Stimulated activated CD4-positive, alpha-beta T cell treated with anti-CD3 and anti-CD28 coated beads, TNF-alpha, amount 100 ng/mL, for 1 hour (primary cell): ENCODE data around the gene GABPA.
"Not testable (repeated sequence)": the region's sequence is repeated elsewhere in the genome, so short reads cannot be mapped to it uniquely, and the experiment has no call there.

Experiments used
- DNase-seq, 3 donors: peaks; one replicate each; pipeline ENCODE4 v3.0.0-alpha.2; 2020; ENCODE audit warnings: low read depth in 3 of 3, low spot score in 1 of 3

The GABPA gene

DNA sequence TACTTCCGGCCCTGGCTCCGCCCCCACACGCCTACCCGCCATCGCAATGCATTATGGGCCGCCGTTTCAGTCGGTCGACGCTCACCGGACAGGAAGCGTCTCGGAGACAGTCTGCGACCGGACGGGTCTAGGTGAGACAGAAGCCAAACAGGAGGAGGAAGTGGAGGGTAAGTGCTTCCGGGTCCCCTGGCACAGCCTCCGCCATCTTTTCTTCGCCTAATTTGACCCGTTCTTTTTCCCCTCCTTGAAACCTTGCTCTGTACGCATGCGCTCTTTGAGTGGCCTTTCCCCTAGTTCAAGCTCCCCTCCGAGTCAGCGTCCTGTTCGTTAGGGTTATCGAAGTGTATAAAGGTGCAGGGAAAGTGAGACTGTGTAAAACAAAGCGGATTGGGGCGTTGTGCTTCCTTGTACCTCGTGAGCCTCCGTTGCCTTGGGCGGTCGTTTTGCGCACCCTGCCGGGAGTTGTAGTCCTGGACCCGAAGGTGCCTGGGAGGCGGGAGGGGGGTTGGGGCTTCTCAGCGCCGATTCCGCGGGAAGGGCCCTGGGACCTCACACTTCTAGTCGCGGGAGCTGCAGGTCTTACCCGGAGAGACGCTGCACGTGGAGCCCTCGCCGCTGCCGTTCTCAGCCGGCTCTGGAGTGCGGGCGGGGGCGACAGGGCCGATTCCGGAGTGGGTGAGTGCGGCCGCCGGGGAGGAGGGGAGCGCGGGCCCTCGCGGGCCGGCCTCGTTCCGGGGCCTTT, at the start of gene GABPA, which contains the start of gene ATP5PF:
TSS of gene GABPA (plus strand) at position 69 of the 742 bp plus-strand sequence. CDS start 6,627 bp downstream, outside the sequence.
TSS of gene ATP5PF (minus strand) at position 1 of the 742 bp plus-strand sequence. CDS start 5,110 bp downstream, outside the sequence.
- DNase-seq = peak; percentile 91 to 99 (median 97)

DNA sequence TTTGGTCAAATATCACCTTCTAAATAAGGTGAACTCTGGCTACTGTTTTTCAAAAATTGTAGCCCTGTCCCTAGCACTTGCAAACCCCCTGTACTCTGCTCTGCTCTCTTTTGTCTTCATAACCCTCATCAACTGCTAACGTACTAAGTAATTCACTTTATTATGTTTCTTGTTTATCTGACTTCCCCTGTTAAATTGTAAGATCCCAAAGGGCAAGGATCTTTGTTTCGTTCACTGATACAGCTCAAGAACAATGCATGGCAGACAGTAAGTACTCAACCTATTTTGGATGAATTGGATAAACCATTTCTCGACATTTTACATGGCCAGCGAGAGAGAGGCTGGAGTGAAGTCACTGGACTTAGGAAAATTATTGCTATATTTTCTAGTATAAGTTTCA, 47.0 kb upstream of the GABPA start:
- DNase-seq = no peak

DNA sequence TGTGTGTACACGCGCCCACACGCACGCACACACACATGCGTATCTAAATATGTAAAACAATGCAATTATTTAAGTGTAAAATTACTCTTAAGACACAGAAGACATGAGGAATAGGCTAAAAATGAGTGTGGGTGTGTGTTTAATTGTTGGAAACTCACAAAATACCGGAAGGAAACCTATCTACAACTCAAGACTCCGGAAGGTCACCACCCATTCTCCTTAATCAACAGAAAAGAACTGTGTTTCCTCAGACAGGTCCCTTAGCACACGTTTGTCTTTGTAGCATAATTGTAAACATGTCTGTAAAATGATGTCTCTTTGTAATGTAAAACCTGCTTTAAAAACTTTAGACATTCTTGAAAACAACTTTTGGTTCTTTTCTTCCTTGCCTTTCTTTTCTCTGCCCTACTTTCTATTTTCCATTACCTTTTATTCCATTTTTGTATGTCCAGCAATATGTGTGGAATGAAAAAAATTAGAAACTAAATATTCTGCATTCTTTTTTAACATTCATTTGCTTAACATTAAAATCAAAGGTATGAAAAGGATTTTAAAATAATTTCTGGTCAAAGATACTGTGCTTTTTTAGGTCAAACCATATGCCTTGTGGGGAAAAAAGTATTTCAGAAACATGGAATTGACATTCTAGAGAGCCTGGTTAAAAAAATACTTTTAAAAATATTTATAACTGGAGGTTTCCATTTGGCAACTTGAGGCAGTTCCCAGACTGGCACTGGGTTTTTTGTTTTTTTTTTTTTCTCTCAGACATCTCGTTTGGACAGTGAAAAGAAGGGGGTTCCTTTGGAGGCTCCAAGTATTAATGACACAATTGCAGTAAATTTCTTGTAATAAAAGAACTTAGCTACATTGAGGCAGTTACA, 46.3 kb upstream of the GABPA start:
- DNase-seq = no peak

DNA sequence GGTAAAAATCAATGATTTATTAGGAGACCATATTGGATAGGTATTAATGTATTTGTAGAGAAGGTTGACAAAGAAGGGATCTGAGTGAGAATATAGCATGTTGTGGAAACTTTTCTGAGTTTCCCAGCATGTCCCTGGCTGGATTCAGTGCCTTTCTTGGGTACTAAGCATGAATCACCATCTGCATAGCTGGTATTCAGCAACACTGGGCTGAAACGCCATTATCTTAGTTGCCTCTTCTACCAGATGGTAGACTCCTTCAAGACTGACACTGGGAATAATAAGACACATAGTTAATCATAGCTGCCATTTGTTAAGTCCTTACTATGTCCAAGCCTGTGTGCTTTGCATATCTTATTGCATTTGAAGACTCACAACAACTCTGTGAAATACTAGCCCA, 45.5 kb upstream of the GABPA start:
- no peak for DNase-seq

DNA sequence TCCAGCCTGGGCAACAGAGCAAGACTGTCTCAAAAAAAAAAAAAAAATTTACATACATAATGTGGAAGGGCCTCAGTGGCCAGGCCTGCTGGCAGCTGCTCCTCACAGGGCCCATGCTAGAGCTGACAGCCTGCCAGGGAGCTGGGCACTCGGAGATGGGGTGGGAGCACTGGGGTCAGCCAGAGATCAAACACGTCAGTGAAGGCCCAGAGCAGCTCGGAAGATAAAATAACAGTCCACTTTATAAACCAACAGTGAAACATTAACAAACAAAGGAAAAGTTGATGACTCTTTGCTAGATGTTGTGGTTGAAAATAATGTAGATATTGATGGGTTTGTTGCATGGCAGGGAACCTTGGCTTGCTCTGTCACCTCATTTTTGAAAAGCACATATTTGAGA, 42.8 kb upstream of the GABPA start:
- DNase-seq = no peak

DNA sequence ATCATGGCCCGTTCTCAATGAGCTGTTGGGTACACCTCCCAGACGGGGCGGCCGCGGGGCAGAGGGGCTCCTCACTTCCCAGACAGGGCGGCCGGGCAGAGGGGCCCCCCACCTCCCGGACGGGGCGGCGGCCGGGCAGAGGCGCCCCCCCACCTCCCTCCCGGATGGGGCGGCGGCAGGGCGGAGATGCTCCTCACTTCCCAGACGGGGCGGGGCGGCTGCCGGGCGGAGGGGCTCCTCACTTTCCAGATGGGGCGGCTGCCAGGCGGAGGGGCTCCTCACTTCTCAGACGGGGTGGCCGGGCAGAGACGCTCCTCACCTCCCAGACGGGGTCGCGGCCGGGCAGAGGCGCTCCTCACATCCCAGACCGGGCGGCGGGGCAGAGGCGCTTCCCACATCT, 39.3 kb upstream of the GABPA start:
- DNase-seq = not testable (repeated sequence)

DNA sequence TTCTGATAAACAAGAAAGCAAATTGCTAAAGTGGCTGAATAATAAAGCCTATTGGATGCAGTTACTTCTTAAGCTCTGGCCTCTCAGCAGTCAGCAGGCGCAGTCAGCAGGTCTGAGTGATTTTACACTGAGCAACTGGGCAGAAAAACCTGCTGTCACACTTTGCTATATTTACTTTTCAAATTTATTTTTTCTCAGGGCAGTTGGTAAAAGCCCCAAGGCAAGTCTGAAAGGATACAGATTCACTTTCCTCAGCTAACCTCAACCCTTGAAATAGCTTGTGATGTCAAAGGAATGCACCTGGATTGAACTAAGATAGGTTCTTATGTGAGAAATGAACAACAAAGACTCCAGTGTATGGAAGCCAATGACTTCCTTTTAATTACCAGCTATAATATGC, 34.0 kb upstream of the GABPA start:
- no peak for DNase-seq

DNA sequence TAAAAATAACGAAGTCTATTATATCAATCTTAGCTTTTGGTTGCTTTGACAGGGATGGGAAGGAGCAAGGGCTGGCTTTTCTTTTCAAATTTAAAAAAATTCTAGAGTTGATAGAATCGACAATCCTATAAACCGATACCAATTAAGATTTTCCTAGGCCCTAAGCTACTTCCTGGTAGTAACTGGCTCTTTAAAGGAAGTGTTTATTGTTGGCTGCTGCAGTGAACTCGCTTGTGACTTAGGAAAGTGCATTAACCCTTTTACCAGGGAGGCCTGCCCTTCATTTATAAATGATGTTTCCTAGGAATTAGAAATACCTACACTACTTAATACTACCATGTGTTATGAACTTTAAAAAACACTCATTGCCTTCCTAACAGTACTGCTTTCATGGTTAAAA, 33.2 kb upstream of the GABPA start:
- no peak for DNase-seq

DNA sequence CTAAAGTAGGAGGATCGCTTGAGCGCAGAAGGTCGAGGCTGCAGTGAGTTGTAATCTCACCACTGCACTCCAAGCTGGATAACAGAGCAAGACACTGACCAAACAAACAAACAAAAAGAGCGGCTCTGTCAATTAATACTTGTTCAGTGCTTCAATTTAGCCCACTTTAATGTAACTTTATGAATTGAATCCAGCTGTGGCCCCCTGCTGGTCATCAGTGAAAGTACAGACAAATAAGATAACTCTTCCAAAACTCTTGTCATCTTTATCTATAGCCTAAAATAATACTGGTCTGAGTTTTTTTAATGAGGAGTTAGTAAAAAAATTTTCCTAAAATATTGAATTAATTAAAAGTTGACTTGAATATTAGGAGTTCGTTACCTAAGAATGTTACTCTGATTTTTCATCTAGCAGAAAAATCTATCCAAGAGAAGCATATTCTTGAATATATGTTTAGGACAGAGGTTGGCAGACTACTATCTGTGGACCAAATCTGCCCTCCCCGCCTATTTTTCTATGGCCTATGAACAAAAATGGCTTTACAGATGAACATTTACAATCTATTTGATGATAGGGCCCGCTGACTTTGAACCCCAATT, 26.2 kb upstream of the GABPA start:
- DNase-seq = peak; percentile 5 to 19 (median 18)

DNA sequence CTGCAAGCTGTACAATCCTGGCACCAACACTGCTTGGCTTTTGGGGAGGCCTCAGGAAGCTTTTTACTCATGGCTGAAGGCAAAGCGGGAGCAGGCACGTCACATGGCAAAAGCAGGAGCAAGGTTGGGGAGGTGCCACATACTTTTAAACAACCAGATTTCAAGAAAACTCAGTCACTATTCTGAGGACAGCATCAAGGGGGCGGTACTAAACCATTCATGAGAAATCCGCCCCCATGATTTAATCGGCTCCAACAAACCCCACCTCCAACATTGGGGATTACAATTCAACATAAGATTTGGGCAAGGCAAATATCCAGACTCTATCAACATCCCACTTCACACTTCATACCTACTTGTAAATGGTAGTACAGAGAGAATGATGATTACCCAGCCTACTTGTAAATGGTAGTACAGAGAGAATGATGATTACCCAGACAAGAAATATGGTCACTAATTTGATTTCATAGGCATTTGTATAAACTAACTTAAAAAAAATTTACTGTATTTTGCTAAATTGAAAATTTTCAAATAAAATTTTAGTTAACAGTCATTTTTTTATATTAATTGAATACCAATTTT, 25.0 kb upstream of the GABPA start:
- no peak for DNase-seq

DNA sequence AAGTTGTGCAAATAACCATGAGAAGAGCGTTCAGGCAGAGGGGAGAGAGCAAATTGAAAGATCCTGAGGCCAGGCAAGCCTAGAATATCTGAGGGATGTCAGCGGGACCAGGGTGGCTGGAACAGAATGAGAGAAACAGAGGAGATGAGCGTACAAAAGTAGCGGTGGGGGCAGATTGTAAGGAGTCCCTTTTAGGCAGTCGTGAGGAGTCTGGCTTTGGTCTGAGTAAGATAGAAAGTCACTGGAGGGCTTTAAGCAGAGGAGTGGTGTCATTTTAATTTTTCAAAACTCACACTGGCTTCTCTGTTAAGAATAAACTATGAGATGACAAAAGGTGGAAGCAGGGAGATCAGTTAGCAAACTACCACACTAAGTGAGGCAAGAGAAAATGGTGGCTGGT, 24.2 kb upstream of the GABPA start:
- no peak for DNase-seq

DNA sequence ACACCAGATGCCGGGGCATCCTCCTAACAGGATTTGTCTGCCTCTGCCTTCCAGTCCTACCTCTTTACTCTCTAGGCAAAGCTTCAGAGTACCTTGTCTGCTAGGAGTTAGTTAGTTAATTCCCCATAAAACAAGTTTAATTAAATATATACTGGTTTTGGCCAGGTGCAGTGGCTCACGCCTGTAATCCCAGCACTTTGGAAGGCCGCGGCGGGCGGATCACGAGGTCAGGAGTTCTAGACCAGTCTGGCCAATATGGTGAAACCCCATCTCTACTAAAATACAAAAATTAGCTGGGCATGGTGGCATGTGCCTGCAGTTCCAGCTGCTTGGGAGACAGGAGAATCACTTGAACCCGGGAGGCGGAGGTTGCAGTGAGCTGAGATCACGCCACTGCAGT, 20.7 kb upstream of the GABPA start:
- not testable (repeated sequence) for DNase-seq

DNA sequence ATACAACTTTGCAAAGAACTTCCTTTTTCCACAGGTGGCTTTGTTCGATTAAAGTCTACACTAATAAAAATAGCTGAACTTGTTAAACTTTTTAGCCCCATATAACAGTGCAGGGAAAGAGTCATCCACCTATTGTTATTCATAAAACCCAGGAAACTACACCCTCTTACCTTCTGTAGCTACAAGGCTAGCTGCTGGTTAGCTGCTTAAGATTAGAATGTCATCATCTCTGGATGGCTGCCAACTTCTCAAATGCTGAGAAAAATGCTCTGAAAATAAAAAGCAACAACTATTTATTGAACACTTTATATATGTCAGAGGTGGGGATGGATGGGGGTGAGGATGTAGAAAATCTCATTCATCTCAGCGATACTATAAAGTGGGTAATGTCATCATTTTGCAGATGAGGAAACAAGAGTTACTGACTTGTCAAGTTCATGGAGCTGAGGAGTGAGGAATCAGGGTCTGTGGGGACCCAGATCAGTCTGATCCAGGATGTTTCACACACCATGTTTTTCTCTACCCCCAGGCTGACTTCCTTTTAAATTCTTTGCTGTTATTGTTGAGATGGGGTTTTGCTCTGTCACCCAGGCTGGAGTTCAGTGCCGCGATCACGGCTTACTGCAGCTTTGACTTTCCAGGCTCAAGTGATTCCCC, 17.2 kb upstream of the GABPA start:
- no peak for DNase-seq

DNA sequence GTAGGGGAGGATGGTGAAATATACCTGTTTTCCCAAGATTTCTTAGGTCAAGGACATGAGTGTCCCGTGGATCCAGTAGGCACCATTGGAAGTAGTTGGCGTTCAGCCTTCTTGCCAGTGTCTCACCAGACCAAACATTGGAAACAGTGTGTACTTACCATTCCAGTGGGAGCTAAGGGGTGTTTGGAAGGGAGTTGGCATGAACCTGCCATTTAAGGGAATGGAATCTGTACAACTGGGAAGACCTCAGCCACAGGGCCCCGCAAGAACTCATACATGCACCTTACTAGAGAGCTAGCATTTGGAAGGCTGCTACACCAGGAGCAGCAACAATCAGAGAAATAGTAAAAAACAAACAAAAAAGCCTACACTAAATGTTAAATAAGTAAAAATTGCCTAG, 12.8 kb upstream of the GABPA start:
- DNase-seq = no peak

DNA sequence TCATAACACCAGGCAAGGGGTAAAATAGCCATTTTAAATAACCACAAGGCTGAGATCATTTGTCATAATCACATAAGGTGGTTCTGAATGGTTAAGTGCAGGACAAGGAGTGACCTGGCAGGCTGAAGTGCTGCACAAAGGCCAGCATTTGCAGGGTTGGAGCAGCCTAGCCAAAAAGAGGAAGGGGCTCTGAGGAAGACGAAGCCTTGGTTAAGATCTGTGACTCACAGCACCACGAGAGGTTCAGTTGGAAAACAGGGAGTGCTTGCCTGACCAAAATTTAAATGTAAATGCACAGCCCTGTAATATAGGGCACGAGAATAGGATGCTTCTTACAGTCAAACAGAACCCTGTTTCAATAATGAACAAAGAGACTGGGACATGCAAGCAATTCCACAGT, 12.1 kb upstream of the GABPA start:
- no peak for DNase-seq

DNA sequence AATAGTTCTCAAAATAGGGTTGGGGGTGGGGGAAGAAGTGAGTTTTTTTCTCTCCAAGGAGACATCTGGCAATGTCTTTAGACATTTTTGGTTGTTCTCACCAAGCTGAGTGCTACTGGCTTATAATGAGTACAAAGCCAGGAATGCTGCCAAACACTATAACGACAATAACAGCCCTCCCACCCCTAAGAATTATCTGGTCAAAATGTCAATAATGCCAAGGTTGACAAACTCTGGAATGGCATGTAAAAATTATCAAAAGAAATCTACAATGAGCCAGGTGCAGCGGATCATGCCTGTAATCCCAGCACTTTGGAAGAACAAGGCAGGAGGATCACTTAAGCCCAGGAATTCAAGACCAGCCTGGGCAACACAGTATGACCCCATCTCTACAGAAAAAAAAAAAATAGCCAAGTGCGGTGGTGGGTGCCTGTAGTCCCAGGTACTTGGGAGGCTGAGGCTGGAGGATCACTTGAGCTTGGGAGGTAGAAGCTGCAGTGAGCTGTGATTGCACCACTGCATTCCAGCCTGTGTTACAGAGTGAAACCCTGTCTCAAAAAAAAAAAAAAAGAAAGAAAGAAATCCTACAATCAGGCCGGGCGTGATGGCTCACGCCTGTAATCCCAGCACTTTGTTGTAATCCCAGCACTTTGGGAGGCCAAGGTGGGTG, 2.5 kb upstream of the GABPA start:
- no peak for DNase-seq

DNA sequence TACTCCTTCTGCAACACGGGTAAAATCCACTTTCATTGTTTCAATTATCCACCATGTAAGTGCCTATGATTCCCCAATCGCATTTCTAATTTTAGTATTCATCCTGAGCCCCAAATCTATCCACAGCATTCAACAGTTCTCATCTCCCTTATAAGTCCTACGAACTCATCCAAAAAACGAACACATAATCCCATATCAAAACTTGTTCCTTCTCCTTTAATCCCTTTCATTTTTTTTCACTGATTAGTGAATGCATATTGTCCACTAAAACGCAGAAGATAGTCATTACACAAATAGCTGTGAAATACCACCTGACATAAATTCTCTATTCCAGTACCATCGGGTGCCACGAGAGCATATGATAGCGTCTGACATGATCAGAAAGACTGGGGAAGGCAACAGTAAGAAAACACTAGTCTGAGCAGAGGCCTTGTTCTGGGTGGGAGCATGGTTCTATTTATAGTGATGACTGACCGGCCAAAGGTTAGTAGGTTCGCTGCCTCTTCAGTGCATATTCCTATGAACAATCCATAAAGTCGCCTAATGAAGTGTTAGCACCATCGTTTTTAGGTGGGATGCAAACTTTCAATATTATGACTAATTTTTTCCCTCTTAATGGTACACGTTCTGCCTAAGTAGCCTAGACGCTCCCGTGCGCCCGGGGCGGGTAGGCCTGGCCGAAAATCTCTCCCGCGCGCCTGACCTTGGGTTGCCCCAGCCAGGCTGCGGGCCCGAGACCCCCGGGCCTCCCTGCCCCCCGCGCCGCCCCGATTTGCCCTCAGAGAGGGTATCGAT, 716 bp upstream of the GABPA start:
- DNase-seq = peak in 2 of 3 donors; percentile 3 to 37

DNA sequence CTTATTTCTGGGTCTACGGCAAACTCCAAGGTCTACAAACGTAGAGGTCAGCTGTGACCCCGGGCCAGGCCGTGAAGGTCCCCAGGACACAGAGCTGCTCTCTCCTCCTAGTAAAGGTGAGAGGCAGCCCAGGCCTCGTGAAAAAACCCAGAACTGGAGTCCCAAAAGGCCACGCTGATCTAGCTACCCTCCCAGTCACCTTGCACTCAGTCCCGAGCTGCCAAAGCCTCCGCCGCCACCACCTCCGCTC, 193 bp upstream of the GABPA start:
- no peak for DNase-seq

DNA sequence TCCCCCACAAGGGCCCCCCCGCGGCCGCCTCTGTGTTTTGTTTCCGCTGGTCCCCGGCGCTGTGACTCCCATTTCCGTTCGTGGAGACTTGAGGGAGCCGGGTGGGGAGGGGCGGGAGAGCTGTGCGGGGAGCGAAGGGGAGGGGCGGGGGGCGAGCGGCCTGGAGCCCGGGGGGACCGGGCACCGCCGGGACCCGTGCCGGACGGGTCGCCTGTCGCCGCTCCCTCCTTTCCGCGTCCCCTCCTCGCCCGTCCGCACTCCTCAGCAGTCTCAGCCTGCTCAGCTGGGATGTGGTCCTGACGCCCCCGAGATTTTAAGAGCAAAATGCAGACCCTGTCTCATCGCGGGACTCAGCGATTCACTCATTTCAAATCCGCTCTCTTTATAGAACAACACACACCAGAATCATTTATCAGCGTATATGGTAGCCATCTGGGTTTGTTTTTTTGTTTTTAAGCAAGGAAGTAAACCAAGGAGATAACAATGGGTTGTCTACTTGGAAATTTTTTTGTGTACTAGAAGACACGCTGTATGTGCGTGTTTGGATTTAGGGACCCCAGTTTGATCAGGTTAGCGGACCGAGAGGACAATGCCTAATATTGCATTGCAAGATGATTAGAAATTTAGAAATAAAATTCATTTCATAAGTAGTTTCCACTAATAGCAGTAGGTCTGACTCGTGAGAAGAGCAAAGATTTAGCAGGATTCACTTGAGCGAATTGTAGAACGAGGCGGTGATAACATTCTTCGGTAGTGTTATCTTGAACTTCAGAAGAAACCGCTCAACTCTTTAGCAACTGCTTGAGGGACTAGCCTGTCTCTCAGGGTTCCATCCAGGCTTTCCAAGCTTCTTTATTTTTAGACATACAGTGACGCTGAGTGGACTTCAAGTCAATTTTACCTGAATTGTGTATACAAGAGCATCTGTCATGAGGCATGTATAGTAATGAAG, 1.1 kb downstream of the GABPA start:
- peak in 2 of 3 donors; percentile 33 to 64 for DNase-seq
